Epithelial cell of proximal tubule (primary cell): Measurements from ENCODE around the gene PRKAR2B. TPM values are rescaled to one million over a fixed set of nuclear protein-coding genes. Genes with fewer than 3 reads are reported as not detected.

Experiments
- DNase-seq: peaks from one replicate; pipeline ENCODE4 v3.0.0-alpha.2; 2011; ENCODE audit warnings: low read depth
- H3K4me3 ChIP-seq: 2 replicates; pipeline ENCODE4 v1.5.1; 2011; ENCODE audit warnings: low read depth, mild to moderate bottlenecking, low read length
- CTCF ChIP-seq: conservative IDR thresholded peaks from 2 replicates; pipeline ENCODE4 v1.5.1; 2012; ENCODE audit warnings: low read depth, mild to moderate bottlenecking, low read length
- total RNA-seq: library from RNA; depleted of rRNA; stranded (reverse); fragments of >200 nt; gene quantifications from 2 replicates; pipeline ENCODE4 v1.2.3, GENCODE V29; 2015

The PRKAR2B gene
- total RNA-seq, 1 donor from 2014 or later: 5.2 TPM

DNA sequence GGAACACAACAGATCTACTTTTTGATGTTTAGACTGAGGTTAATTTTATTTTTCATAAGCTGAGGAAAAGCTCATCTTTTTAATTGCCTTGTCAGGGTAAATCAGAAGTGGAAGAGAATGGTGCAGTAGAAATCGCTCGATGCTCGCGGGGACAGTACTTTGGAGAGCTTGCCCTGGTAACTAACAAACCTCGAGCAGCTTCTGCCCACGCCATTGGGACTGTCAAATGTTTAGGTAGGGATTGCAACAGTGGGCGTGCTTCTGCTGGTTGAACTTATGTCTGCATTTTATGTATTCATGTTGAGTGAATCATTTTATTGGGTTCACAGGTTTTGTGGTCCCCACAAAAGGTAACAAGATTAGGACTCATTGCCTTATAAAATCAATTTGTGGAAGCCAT lies 112.6 kb downstream of the PRKAR2B start:
- H3K4me3 ChIP-seq: no peak overlapping the region
- TF ChIP-seq CTCF: no peak
- no peak for DNase-seq

- DNase-seq: no peak
- TF ChIP-seq CTCF: no peak
- no peak overlapping the region for H3K4me3 ChIP-seq
Measured at GRCh38 chr7:107158028-107158427, 113.5 kb downstream of the PRKAR2B start.

- no peak for DNase-seq
- no peak for TF ChIP-seq CTCF
- H3K4me3 ChIP-seq: no peak overlapping the region
Measured at GRCh38 chr7:107160389-107160788, 115.9 kb downstream of the PRKAR2B start.

- DNase-seq: no peak
- no peak overlapping the region for H3K4me3 ChIP-seq
- TF ChIP-seq CTCF: no peak
Measured at GRCh38 chr7:107161415-107161814, 116.9 kb downstream of the PRKAR2B start.

GRCh38 chr7:107162475-107162874 lies 118.0 kb downstream of the PRKAR2B start:
- no peak for DNase-seq
- no peak for TF ChIP-seq CTCF
- no peak overlapping the region for H3K4me3 ChIP-seq

- TF ChIP-seq CTCF: no peak
- H3K4me3 ChIP-seq: no peak overlapping the region
- no peak for DNase-seq
Measured at GRCh38 chr7:107164092-107164491, 119.6 kb downstream of the PRKAR2B start.

- no peak for DNase-seq
- no peak for TF ChIP-seq CTCF
- H3K4me3 ChIP-seq: no peak overlapping the region
Measured at GRCh38 chr7:107165341-107165740, 120.8 kb downstream of the PRKAR2B start.
